ENCODE measurements around the gene ECPAS.
A peak's percentile ranks its signal among the peaks of the same experiment; 100 is the strongest.
"Not testable (repeated sequence)": the region's sequence is repeated elsewhere in the genome, so short reads cannot be mapped to it uniquely, and the experiment has no call there.

The ECPAS gene

GRCh38 chr9:111467778-111468367 lies 16.3 kb downstream of the ECPAS start:
- DNase-seq: no peak

- DNase-seq: no peak
Observed at GRCh38 chr9:111463048-111463447, 21.1 kb downstream of the ECPAS start.

GRCh38 chr9:111458139-111459009 lies 25.8 kb downstream of the ECPAS start:
- no peak for DNase-seq

- DNase-seq: no peak
Observed at GRCh38 chr9:111456529-111456928, 27.7 kb downstream of the ECPAS start.

- no peak for DNase-seq
Observed at GRCh38 chr9:111455638-111456037, 28.5 kb downstream of the ECPAS start.

GRCh38 chr9:111454751-111455150 lies 29.4 kb downstream of the ECPAS start:
- no peak for DNase-seq

- DNase-seq: no peak
Observed at GRCh38 chr9:111451570-111451969, 32.6 kb downstream of the ECPAS start.

GRCh38 chr9:111450124-111450523 lies 34.1 kb downstream of the ECPAS start:
- DNase-seq: no peak

- DNase-seq: no peak
Observed at GRCh38 chr9:111449705-111450104, 34.5 kb downstream of the ECPAS start.

GRCh38 chr9:111445799-111446198 lies 38.4 kb downstream of the ECPAS start:
- DNase-seq: not testable (repeated sequence)

- no peak for DNase-seq
Observed at GRCh38 chr9:111443454-111443853, 40.7 kb downstream of the ECPAS start.

GRCh38 chr9:111442360-111443027 lies 41.7 kb downstream of the ECPAS start:
- DNase-seq: no peak

GRCh38 chr9:111440226-111440625 lies 44.0 kb downstream of the ECPAS start:
- DNase-seq: no peak

- DNase-seq: peak; percentile 53 to 80
Observed at GRCh38 chr9:111438541-111439235, 45.5 kb downstream of the ECPAS start.

- no peak for DNase-seq
Observed at GRCh38 chr9:111436571-111436970, 47.6 kb downstream of the ECPAS start.

- DNase-seq: no peak
Observed at GRCh38 chr9:111433082-111433481, 51.1 kb downstream of the ECPAS start.

GRCh38 chr9:111431684-111432083 lies 52.5 kb downstream of the ECPAS start:
- no peak for DNase-seq

- no peak for DNase-seq
Observed at GRCh38 chr9:111429175-111429574, 55.0 kb downstream of the ECPAS start.

GRCh38 chr9:111427186-111427585 lies 57.0 kb downstream of the ECPAS start:
- no peak for DNase-seq

GRCh38 chr9:111423389-111423788 lies 60.8 kb downstream of the ECPAS start:
- no peak for DNase-seq

- no peak for DNase-seq
Observed at GRCh38 chr9:111414406-111414805, 69.8 kb downstream of the ECPAS start.

GRCh38 chr9:111413996-111414395 lies 70.2 kb downstream of the ECPAS start:
- no peak for DNase-seq

GRCh38 chr9:111412280-111412679 lies 71.9 kb downstream of the ECPAS start:
- no peak for DNase-seq

Data from NCI-H446 (cell line).